ENCODE measurements around the gene MESD.

DNA sequence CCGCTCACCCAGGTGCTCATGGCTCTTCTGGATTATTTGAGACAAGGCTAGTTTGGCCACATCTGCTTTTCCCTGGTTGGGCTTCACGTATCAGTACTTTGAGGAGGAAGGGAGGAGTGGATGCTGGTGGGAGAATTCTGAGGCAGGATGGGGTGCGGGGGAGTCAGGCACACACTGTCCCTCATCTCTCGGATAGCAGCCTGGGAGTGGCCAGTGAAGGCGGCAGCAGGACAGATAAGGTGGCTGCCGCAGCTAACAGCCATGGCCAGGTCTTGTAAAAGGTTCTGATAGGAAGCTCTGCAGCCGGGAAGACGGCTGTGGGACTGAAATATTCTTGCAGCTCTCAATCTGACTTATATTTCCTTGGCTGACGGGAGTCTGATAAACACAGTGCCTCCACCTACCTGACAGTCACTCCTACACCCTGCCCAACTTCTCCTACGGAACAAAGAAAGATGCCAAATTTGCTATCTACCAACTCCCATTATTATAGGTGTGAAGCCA is 87.3 kb downstream of the MESD start:
- TF ChIP-seq, protein P1, sequence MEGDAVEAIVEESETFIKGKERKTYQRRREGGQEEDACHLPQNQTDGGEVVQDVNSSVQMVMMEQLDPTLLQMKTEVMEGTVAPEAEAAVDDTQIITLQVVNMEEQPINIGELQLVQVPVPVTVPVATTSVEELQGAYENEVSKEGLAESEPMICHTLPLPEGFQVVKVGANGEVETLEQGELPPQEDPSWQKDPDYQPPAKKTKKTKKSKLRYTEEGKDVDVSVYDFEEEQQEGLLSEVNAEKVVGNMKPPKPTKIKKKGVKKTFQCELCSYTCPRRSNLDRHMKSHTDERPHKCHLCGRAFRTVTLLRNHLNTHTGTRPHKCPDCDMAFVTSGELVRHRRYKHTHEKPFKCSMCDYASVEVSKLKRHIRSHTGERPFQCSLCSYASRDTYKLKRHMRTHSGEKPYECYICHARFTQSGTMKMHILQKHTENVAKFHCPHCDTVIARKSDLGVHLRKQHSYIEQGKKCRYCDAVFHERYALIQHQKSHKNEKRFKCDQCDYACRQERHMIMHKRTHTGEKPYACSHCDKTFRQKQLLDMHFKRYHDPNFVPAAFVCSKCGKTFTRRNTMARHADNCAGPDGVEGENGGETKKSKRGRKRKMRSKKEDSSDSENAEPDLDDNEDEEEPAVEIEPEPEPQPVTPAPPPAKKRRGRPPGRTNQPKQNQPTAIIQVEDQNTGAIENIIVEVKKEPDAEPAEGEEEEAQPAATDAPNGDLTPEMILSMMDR (IDR thresholded peaks at IDR 0.05 in 4 of 5, conservative IDR thresholded peaks at IDR 0.05 in 1 of 5): no peak
- TF ChIP-seq POLR2A (IDR thresholded peaks at IDR 0.05): no peak

Data from gastrocnemius medialis (tissue), 4 donors.